Uterus (tissue), 2 donors: ENCODE measurements around the gene S100A16.

Source experiments
- POLR2A ChIP-seq, 2 donors: fragments of 450-650 bp; IDR thresholded peaks; one replicate each; pipeline ENCODE4 v1.6.1; 2016; ENCODE audit warnings: antibody characterized with exemption in 2 of 2, mild to moderate bottlenecking in 1 of 2, moderate library complexity in 1 of 2
- TF ChIP-seq, protein P1 (sequence below), 4 experiments: fragments of 200-600 bp in 2 of 4; fragments of 450-650 bp in 2 of 4; sonication (generic) in 2 of 4; IDR thresholded peaks; one replicate each; pipeline ENCODE4 v1.5.1; 2016 to 2019; ENCODE audit warnings: antibody characterized with exemption in 4 of 4, mild to moderate bottlenecking in 2 of 4, moderate library complexity in 1 of 4

DNA sequence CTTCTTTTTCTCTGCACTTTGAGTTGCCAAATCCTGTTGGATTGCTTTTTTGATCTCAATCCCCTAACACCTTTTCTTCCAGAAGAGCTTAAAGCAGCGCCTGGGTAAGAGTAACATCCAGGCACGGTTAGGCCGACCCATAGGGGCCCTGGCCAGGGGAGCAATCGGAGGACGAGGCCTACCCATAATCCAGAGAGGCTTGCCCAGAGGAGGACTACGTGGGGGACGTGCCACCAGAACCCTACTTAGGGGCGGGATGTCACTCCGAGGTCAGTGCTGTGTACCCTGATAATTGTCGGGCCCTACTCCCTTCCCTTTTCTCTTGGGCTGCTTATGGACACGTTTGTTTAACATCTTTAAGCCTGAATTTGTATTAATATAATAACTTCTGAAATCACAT lies 29.2 kb upstream of the S100A16 start:
- TF ChIP-seq, protein P1, sequence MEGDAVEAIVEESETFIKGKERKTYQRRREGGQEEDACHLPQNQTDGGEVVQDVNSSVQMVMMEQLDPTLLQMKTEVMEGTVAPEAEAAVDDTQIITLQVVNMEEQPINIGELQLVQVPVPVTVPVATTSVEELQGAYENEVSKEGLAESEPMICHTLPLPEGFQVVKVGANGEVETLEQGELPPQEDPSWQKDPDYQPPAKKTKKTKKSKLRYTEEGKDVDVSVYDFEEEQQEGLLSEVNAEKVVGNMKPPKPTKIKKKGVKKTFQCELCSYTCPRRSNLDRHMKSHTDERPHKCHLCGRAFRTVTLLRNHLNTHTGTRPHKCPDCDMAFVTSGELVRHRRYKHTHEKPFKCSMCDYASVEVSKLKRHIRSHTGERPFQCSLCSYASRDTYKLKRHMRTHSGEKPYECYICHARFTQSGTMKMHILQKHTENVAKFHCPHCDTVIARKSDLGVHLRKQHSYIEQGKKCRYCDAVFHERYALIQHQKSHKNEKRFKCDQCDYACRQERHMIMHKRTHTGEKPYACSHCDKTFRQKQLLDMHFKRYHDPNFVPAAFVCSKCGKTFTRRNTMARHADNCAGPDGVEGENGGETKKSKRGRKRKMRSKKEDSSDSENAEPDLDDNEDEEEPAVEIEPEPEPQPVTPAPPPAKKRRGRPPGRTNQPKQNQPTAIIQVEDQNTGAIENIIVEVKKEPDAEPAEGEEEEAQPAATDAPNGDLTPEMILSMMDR (IDR thresholded peaks at IDR 0.05): no peak
- no peak for TF ChIP-seq POLR2A (IDR thresholded peaks at IDR 0.05)
